ENCODE measurements around the gene EZH2.

DNA sequence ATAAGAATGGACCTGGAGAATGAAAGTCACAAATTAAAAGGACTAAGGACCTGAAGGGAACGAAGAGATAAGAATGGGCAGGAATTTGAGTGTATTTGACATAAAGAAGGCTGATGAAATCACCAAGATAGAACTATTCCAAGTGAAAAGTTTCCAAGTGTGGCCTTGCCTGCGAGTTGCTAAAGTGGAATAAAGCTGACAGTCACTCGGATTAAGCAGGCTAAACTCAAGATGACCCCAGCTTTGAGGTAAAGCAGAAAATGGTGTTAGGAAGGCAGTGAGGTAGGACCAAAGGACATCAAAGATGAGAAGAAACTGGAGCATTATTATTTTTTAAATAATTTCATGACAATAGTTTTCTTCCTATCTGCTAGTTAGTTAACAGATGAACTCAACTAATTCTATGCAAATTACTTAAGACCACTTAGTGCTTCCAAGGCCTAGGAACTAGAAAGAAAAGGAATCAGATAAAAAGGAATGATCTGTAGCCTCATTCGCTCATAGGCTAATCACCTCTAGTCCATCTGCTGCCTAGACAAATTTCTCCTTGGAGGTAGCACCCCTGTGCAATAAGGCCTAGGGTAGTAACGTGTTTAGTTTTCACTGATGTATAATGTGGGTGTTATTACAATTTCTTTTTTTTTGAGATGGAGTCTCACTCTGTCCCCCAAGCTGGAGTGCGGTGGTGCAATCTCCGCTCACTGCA is 34.5 kb downstream of the EZH2 start:
- TF ChIP-seq, protein P1, sequence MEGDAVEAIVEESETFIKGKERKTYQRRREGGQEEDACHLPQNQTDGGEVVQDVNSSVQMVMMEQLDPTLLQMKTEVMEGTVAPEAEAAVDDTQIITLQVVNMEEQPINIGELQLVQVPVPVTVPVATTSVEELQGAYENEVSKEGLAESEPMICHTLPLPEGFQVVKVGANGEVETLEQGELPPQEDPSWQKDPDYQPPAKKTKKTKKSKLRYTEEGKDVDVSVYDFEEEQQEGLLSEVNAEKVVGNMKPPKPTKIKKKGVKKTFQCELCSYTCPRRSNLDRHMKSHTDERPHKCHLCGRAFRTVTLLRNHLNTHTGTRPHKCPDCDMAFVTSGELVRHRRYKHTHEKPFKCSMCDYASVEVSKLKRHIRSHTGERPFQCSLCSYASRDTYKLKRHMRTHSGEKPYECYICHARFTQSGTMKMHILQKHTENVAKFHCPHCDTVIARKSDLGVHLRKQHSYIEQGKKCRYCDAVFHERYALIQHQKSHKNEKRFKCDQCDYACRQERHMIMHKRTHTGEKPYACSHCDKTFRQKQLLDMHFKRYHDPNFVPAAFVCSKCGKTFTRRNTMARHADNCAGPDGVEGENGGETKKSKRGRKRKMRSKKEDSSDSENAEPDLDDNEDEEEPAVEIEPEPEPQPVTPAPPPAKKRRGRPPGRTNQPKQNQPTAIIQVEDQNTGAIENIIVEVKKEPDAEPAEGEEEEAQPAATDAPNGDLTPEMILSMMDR (IDR thresholded peaks at IDR 0.05) = no peak
- no peak for TF ChIP-seq POLR2A (IDR thresholded peaks at IDR 0.05)

Measured in sigmoid colon (tissue), 3 donors.